C4-2B (cell line): Measurements from ENCODE around the gene USP7.
"Not testable (repeated sequence)": the region's sequence is repeated elsewhere in the genome, so short reads cannot be mapped to it uniquely, and the experiment has no call there.

Experiments
- H3K27ac ChIP-seq: fragments of 450-650 bp; 2 replicates; pipeline ENCODE4 v1.5.1; 2017
- CTCF ChIP-seq: fragments of 450-650 bp; conservative IDR thresholded peaks from 2 replicates; pipeline ENCODE4 v1.5.1; 2017; ENCODE audit warnings: mild to moderate bottlenecking
- ZFX ChIP-seq: fragments of 450-650 bp; IDR thresholded peaks from 2 replicates; pipeline ENCODE4 v1.6.1; 2017

Gene USP7

GRCh38 chr16:8990445-8990844 lies 26.7 kb upstream of the USP7 start:
- H3K27ac ChIP-seq: no peak overlapping the region
- TF ChIP-seq CTCF (no peak), ZFX (no peak)

GRCh38 chr16:8989099-8989878 lies 25.6 kb upstream of the USP7 start:
- no peak overlapping the region for H3K27ac ChIP-seq
- TF ChIP-seq CTCF (no peak), ZFX (no peak)

- TF ChIP-seq ZFX (no peak), CTCF (no peak)
- peak overlapping the region; percentile 72 for H3K27ac ChIP-seq
Measured at GRCh38 chr16:8986818-8987191, 23.1 kb upstream of the USP7 start.

- TF ChIP-seq CTCF (no peak), ZFX (no peak)
Measured at GRCh38 chr16:8986111-8986510, 22.4 kb upstream of the USP7 start.

GRCh38 chr16:8982816-8983215 lies 19.1 kb upstream of the USP7 start:
- TF ChIP-seq ZFX: no peak
- TF ChIP-seq CTCF: no peak
- H3K27ac ChIP-seq: no peak overlapping the region

More at GRCh38 chr16:8986111-8986510, 22.4 kb upstream of the USP7 start:
- H3K27ac ChIP-seq: no peak overlapping the region; the same call in 1 of the 2 replicates

GRCh38 chr16:8981901-8982300 lies 18.2 kb upstream of the USP7 start:
- H3K27ac ChIP-seq: not testable (repeated sequence)

GRCh38 chr16:8976189-8976588 lies 12.5 kb upstream of the USP7 start:
- not testable (repeated sequence) for H3K27ac ChIP-seq

GRCh38 chr16:8975039-8975438 lies 11.3 kb upstream of the USP7 start:
- TF ChIP-seq CTCF: no peak
- no peak for TF ChIP-seq ZFX
- no peak overlapping the region for H3K27ac ChIP-seq
